Measurements from ENCODE around the gene BCL10.
"Not testable (repeated sequence)": the region's sequence is repeated elsewhere in the genome, so short reads cannot be mapped to it uniquely, and the experiment has no call there.

BCL10 gene

GRCh38 chr1:85262985-85263384 lies 13.4 kb downstream of the BCL10 start:
- no peak for DNase-seq

- DNase-seq, result no peak
These were observed 16.5 kb downstream of the BCL10 start for GRCh38 chr1:85259912-85260274.

DNA sequence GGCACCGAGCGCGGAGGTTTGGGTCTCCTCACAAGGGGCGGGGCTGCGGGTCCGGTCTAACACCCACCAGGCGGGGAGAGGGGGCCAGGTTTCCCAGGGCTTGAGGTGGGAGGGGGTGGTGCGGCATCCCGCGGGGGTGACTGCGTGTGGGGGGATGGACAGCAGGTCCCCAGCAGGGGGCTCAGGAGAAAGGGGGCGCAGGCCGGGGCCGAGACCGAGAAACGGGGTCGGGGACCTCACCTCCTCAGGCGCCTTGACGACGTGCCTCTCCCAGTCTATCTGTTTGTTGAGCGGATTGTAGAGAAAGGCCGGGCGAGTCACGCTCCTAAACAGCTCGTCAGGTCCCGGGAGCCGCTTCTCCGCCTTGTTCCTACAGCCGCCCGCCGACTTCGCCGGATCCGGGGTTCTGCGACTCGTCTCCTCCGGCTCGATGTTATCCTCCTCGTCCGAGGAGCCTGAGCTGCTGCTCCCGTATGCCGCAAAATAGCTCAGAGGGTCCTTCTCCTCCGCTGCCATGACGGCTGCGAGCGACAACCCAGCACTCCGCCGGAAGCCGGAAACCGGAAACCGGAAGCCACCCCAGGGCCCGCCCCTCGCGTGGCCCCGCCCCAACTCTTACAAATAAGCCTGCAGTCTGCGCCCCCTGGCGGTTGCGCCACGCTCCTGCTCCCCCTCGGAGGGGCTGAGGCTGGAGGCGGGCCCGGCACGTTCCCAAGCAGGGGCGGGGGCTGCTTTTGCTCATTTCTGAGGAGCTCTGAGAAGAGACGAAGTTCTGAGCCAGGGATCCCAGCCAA lies 17.1 kb downstream of the BCL10 start, which contains the start of gene C1orf52:
Gene C1orf52 (minus strand): TSS at position 545 of the 794 bp plus-strand sequence. CDS start 29 bp downstream, at position 516.
- DNase-seq, result peak; percentile 37

DNA sequence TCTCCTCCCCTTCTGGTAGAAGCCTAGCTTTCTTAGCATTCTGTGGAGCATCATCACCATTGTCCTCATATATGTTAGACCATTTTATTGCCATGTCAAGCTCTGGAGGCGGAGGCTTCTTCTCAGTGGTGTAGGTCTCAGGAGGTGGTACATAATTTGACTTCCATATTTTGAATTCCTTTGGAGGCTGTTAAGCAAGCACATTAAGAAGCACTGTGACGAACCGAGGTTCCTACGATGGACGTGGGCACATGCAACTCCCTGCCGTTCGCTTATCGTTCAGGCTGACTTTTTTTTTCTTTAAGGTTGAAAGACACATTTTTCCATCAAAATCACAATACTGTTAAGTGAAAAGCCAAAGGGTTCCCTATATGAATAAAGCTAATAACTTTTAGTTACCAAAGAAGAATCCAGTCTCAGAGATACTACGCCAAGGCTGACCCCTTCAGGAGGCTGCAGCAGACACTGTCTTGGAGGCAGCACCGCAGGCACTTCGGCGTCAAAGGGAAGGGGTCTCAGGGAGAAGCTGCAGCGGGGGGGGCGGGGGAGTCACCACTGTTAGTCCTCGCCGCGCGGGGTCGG lies 17.8 kb downstream of the BCL10 start:
- DNase-seq, result no peak

GRCh38 chr1:85249042-85249441 lies 27.4 kb downstream of the BCL10 start:
- not testable (repeated sequence) for DNase-seq

DNA sequence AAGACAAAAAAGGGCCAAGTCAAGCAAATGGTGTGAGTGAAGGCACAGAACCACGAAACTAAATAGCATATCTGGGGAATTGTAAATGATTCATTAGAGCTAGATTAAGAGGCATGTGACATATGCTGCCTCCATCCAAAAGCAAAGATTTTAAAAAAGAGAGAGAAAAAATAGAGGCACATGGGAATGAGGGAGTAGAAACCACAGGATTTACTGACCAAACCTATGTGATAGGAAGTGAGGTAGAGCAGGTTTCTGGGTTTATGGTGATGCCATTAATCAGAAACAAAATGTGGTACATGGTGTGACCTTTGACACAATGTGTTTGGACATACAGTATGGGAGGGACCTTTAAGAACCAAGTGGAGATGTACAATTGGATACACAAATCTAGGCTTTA lies 30.5 kb downstream of the BCL10 start:
- DNase-seq, result no peak

DNA sequence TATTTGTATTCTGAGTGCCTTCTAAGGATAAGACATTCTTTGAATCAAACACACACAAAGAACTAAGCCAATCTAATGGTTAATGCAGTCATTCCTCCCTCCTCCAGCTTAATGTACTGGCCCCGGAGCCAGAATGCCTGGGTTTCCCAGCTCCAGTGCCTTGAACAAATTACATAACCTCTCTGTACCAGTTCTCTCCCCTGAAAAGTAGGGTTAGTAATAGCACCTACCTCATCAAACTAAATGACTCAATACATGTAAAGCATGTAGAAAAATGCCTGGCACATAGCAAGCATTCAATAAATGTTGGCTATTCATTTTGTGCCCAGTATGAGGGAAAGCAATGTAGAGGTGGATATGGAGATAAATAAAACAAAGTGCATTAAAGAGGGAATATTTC lies 31.0 kb downstream of the BCL10 start:
- no peak for DNase-seq

DNA sequence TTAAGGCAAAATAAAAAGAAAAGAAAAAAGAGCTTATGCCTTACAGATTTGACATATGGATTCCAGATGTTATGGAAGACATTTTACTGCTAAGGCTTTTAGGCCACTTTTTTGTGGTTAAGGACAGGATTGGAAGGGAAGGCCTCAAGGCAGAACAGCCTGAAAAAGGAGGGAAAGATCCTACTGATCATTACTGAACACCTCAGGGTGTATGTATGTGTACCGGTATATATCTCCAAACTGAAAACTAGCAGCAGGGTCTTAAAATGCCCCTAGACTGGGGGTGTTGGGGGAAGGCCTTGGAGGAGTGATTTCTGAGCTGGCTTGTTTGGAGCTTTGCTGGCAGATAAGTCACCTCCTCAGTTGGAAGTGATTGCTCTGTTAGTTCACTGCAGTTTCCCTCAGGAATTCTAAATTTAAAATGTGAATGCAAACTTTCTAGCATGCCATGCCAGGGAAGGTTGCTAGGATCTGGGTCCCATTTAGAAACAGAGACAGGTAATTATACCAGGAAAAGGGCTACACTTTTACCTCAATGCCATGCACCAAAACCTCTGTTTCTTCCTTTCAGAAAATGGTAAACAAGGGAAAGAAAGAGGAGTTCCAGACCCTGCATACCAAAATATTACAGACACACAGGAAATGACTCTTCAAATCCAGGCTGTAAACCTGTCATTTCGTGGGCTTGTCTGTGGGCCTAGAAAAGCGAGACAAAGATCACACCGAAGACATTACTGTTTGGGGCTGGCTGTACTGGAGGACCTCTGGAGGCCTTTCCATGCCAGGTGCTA lies 32.0 kb downstream of the BCL10 start:
- no peak for DNase-seq

DNA sequence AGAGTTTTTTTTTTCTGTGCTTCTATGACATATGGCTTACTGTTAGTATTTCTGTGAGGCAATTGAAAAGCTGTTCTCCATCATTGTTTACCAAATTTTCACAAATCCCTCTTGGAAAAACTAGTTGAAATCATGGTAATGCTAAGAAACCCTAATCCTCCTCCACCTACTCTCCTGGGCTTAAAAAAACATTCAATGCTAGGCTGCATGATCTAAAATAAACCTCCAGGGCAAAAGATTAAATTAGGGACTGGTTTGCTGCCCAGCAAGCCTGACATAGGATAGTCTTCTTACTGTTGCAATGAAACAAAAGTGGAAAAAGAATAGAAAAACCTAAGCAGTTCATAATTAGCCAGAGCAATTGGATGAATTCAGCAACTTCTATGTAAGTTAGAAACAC lies 33.1 kb downstream of the BCL10 start:
- DNase-seq, result peak; percentile 29

DNA sequence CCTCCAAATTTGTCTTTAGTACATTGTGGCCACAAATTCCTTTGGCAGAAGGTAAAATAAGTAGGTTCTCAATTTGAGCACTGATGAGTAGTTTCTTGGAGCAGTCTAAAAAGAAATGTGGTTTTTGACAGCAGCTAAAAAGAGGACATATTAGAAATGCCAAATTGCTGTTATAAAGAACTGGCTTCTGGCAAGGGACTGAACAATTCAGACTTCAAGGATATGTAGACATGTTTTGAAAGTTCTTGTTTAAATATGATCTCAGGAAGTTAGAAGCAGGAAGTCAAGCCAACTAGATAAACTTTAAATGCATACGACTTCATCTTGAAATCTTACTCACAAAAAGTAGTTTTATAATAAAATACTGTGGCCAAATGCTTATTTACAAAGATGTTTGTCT lies 35.8 kb downstream of the BCL10 start:
- no peak for DNase-seq

- peak; percentile 53 for DNase-seq
These were observed 36.2 kb downstream of the BCL10 start for GRCh38 chr1:85240174-85240601.

DNA sequence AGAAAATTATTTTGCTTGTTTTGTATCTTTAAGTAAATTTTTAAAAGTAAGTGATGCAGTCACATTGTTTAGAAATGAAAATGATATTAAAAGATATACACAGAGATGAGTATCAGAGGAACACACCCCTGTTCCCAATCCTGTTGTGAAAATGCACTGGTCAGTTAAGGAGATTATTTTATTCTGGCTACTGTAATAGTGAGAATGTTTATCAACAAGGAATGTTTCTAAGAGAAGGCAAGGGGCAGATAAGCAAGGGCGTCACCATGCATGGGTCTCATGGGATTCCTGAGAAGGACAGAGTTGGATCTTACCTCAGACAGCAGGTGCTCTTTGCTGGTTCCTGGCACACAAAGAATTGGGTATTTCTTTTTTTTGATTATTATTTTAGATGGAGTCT lies 38.8 kb downstream of the BCL10 start:
- DNase-seq, result no peak

GRCh38 chr1:85230305-85230977 lies 46.0 kb downstream of the BCL10 start:
- DNase-seq, result no peak

DNA sequence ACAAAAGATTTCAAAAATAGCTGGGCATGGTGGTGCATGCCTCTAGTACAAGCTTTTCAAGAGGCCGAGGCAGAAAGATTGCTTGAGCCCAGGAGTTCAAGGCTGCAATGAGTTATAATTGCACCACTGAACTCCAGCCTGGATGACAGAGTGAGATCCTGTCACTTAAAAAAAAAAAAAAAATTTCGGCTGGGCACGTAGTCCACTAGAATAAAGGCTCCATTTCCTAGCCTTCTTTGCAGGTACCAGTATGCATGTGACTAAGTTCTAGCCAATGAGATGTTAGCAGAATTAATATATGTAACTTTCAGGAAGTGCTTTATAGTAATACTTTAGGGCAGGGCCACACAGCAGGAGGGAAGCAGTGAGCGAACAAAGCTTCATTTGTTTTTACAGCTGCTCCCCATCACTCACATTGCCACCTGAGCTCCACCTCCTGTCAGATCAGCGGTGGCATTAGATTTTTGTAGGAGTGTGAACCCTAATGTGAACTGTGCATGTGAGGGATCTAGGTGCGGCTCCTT lies 46.8 kb downstream of the BCL10 start:
- DNase-seq, result no peak

DNA sequence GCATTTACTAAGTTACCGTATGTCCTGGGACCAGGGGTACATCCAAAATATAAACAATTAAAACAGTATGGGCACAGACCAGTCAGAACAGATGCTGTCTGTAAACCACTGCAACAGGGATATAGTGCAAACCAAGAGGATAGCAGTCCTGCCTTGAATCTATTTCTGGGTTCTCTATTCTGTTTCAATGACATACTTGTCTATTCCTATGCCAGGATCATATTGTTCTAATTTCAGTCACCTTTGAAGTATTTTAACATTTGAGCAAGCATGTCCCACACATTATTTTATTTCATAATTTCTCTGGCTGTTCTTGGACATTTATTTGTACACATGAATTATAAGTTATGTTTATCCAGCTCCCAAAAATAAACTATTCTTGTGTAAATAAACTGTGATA lies 47.5 kb downstream of the BCL10 start:
- DNase-seq, result no peak

DNA sequence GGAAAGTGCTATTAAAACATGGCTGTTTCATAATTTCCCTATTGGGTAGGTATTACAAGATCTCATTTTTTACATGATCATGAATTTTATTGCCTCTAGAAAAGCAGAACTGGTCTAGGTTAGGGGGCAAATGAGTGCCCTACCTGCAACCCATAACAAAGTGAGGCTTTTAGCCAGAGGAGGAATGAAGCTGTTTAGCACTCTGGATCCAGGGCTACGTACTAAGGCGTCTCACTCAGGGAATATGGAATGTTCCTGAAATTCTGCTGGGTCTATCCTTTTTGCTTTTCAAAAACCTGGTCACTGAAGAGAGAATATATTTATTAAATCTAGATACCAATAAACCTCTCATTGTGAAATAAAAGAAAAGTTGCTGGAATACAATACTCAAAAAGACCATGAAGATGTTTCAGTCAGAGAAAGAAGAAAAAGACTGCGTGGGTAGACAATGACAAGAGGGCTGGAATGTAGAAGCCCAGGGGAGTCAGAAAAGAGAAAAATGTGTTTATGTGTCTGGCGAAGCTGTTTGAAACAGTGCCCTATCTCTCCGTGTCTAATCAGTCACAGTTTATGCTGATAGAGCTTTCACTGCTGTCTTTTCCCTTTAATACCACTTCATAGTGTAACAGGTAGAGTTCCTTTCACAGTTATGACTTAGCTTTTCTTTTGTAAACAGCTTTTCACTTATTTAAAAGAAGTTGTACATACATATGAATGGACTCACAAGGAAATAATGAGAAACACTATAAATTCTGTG lies 50.6 kb downstream of the BCL10 start:
- DNase-seq, result no peak

DNA sequence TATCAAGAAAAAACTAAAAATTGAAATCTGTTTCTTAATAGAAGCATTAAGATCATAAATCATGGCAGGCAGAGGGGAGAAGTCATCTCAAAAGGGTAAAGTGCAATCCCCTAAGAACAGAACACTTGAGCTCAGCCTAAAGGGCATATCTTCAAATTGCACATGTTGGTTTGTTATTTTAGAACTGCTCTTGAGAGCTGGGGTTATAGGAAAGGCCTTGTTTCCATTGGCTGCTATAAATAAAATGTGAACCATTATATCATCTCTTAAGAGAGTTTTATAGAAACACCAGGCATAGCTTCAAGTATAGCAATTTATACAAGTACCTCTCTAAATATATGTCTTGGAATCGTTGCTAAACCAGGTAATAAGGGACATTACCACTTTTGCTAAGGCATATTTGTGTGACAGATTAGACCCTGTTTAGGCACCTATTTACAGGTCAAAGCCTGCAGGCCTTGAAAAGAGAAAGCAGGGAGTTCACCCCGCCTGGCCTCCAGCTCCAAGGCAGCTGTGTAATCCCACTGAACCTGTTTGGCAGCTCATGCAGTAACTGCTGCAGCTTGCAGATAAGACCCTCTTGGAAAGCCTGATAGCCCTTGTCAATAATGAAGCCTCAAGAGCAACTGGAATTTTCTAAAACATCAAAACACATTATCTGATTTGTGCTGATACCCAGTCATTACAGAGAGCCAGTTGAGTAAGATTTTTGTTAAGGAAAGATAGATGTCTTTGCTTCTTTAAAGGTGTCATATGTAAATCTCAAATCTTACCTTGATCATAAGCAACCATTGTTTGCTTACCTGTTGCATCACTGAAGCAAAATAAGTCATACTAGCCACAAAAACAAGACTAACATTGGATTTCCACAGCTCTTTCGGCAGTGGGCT lies 51.5 kb downstream of the BCL10 start:
- no peak for DNase-seq

GRCh38 chr1:85224295-85224694 lies 52.1 kb downstream of the BCL10 start:
- no peak for DNase-seq

DNA sequence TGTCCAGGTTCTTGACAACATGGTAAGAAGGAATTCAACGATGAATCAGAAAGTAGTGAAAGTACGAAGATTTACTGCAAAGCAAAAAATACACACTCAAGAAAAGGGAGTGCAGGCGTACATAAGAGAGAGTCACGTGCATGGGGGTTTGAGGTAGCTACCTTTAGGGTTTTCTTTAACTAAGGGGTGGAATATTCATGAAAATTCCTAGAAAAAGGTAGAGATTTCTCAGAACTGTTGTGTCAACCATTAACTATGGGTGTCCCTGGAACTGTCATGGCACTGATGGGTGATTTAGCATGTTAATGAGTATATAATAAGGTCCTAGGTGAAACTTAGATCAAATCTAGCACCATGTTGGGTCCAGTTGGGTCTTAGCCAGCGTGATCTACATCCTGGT lies 53.1 kb downstream of the BCL10 start:
- DNase-seq, result no peak

DNA sequence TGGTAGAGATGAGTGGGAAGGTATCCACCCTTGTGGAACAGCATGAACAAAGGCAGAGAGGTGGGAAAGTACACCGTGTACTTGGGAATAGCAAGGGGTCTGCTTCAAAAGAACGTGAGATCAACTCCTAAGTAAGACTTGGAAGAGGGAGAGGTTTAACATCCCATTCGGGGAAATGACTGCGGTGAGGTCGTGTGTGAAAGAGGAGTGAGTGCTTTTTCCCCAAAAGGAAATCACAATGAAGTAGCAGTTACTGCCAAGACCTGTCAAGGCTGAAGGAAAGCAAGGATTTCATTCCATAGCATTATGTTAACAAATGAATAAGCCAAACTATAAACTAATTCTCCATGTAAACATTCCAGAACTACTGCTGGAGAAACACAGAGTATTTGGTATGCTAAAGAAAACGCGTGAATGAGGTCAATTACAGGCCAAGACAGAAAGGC lies 55.7 kb downstream of the BCL10 start:
- no peak for DNase-seq

All from NCI-H524 treated with DMSO at 0.1 percent for 48 hours (cell line).